ENCODE results near the gene CXADR. TPM values are rescaled to one million over a fixed set of nuclear protein-coding genes. Genes with fewer than 3 reads are reported as not detected.

CXADR gene
- total RNA-seq, 1 donor from 2014 or later: 226 TPM

DNA sequence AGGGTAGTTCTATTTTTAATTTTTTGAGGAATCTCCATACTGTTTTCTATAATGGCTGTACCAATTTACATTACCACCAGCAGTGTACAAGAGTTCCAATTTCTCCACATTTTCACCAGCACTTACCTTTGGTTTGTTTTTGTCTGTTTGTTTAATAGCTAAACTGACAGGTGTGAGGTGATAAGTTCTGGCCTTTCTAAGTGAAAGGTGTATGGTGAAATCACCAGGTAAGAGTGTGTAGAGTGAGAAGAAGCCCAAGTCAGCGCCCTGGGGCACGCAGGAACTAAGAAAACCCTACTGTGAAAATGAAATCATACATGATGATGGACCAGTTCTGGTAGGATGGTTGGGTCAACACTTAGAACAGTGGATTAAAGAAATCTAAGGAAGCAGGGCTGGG is 65.3 kb downstream of the CXADR start:
- no peaks in the 10 kb centered on the region for H3K4me1 ChIP-seq

DNA sequence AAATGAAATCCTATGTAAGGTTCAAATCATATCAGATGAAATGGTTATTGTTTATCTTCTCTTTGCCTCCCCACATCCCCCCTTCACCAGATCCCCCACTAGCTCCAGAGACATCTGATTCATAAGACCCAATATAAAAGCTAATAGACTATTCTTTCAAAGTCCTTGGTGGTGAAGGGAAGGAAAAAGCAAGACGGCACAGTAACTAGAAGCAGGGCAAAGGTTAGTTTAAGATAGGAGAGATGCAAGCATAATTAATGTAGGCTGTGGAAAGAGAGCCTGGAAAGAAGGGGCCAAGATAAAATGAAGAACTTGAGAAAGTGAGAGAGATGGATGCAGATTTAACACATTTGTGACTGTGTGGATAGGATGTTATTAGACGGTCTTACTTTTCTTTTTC is 66.0 kb downstream of the CXADR start:
- no peak overlapping the region for H3K4me2 ChIP-seq
- no peaks in the 10 kb centered on the region for H3F3A ChIP-seq (ENCODE audit: low read depth)
- no peaks in the 10 kb centered on the region for H3K9me3 ChIP-seq (ENCODE audit: low read depth)
- Mint-ChIP-seq H3K4me3 (no peak overlapping the region), H3K4me1 (no peaks in the 10 kb centered on the region), H3K9me3 (no peaks in the 10 kb centered on the region), H3K27ac (no peak overlapping the region), H3K36me3 (peaks cover 32% of the 10 kb centered on the region), H3K27me3 (ENCODE audit: insufficient read depth, low read depth) (no peaks in the 10 kb centered on the region)
- no peak overlapping the region for H3K4me3 ChIP-seq
- H3K79me2 ChIP-seq (ENCODE audit: low read depth): peaks cover 27% of the 10 kb centered on the region
- no peaks in the 10 kb centered on the region for H3K27me3 ChIP-seq
- no peaks in the 10 kb centered on the region for H3K36me3 ChIP-seq
- H3K4me1 ChIP-seq: no peaks in the 10 kb centered on the region
- TF ChIP-seq, protein P1, sequence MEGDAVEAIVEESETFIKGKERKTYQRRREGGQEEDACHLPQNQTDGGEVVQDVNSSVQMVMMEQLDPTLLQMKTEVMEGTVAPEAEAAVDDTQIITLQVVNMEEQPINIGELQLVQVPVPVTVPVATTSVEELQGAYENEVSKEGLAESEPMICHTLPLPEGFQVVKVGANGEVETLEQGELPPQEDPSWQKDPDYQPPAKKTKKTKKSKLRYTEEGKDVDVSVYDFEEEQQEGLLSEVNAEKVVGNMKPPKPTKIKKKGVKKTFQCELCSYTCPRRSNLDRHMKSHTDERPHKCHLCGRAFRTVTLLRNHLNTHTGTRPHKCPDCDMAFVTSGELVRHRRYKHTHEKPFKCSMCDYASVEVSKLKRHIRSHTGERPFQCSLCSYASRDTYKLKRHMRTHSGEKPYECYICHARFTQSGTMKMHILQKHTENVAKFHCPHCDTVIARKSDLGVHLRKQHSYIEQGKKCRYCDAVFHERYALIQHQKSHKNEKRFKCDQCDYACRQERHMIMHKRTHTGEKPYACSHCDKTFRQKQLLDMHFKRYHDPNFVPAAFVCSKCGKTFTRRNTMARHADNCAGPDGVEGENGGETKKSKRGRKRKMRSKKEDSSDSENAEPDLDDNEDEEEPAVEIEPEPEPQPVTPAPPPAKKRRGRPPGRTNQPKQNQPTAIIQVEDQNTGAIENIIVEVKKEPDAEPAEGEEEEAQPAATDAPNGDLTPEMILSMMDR (IDR thresholded peaks at IDR 0.05): no peak
- TF ChIP-seq EZH2 (IDR thresholded peaks at IDR 0.05) (no peak), EZH2phosphoT487 (IDR thresholded peaks at IDR 0.05) (no peak)
- H2AFZ ChIP-seq (replicated peaks): no peak overlapping the region
- no peak overlapping the region for H3K27ac ChIP-seq
- no peak for DNase-seq (ENCODE audit: low spot score)
- no peak overlapping the region for H3K9ac ChIP-seq
- peaks cover 10% of the 10 kb centered on the region for H4K20me1 ChIP-seq (ENCODE audit: low read depth)

More for the DNA sequence above, 65.3 kb downstream of the CXADR start:
- H3K4me1 Mint-ChIP-seq: no peaks in the 10 kb centered on the region
- Histone ChIP-seq H3K27ac (no peak overlapping the region), H3K4me3 (no peak overlapping the region), H3K9me3 (ENCODE audit: low read depth) (no peaks in the 10 kb centered on the region), H3K9ac (no peak overlapping the region), H3K4me2 (no peak overlapping the region), H2AFZ (replicated peaks) (no peak overlapping the region), H3F3A (ENCODE audit: low read depth) (no peaks in the 10 kb centered on the region), H3K36me3 (no peaks in the 10 kb centered on the region), H3K79me2 (ENCODE audit: low read depth) (peaks cover 31% of the 10 kb centered on the region), H3K27me3 (no peaks in the 10 kb centered on the region), H4K20me1 (ENCODE audit: low read depth) (peaks cover 10% of the 10 kb centered on the region)
- peaks cover 29% of the 10 kb centered on the region for H3K36me3 Mint-ChIP-seq
- H3K9me3 Mint-ChIP-seq: no peaks in the 10 kb centered on the region
- no peak for DNase-seq (ENCODE audit: low spot score)
- no peaks in the 10 kb centered on the region for H3K27me3 Mint-ChIP-seq (ENCODE audit: insufficient read depth, low read depth)
- no peak overlapping the region for H3K27ac Mint-ChIP-seq
- H3K4me3 Mint-ChIP-seq: no peak overlapping the region
- no peak for TF ChIP-seq EZH2 (IDR thresholded peaks at IDR 0.05)

DNA sequence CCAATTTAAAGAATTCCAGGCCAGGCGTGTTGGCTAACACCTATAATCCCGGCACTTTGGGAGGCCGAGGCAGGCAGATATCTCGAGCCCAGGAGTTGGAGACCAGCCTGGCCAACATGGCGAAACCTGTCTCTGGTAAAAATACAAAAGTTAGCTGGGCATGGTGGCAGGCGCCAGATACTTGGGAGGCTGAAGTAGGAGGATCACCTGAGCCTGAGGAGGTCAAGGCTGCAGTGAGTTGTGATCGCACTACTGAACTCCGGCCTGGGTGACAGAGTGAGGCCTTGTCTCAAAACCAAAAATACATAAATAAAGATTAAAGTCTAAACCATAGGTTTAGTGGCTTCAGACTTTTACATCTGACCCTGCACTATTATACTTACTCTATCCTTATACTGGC is 67.5 kb downstream of the CXADR start:
- no peak overlapping the region for H3K4me2 ChIP-seq
- no peaks in the 10 kb centered on the region for H3K27me3 Mint-ChIP-seq (ENCODE audit: insufficient read depth, low read depth)
- no peak for DNase-seq (ENCODE audit: low spot score)
- no peaks in the 10 kb centered on the region for H3K9me3 ChIP-seq (ENCODE audit: low read depth)
- peaks cover 14% of the 10 kb centered on the region for H3K79me2 ChIP-seq (ENCODE audit: low read depth)
- H3K27ac ChIP-seq: no peak overlapping the region
- H3K36me3 ChIP-seq: no peaks in the 10 kb centered on the region
- TF ChIP-seq, protein P1 (IDR thresholded peaks at IDR 0.05): no peak
- TF ChIP-seq EZH2 (IDR thresholded peaks at IDR 0.05) (no peak), EZH2phosphoT487 (IDR thresholded peaks at IDR 0.05) (no peak)
- no peak overlapping the region for H2AFZ ChIP-seq (replicated peaks)
- no peaks in the 10 kb centered on the region for H3K4me1 Mint-ChIP-seq
- peaks cover 32% of the 10 kb centered on the region for H3K36me3 Mint-ChIP-seq
- H3K4me3 ChIP-seq: no peak overlapping the region
- H3K9ac ChIP-seq: no peak overlapping the region
- H3K9me3 Mint-ChIP-seq: no peaks in the 10 kb centered on the region
- no peak overlapping the region for H3K4me3 Mint-ChIP-seq
- H3K27me3 ChIP-seq: no peaks in the 10 kb centered on the region
- H4K20me1 ChIP-seq (ENCODE audit: low read depth): peaks cover 10% of the 10 kb centered on the region
- H3K4me1 ChIP-seq: no peaks in the 10 kb centered on the region
- no peak overlapping the region for H3K27ac Mint-ChIP-seq
- no peaks in the 10 kb centered on the region for H3F3A ChIP-seq (ENCODE audit: low read depth)

DNA sequence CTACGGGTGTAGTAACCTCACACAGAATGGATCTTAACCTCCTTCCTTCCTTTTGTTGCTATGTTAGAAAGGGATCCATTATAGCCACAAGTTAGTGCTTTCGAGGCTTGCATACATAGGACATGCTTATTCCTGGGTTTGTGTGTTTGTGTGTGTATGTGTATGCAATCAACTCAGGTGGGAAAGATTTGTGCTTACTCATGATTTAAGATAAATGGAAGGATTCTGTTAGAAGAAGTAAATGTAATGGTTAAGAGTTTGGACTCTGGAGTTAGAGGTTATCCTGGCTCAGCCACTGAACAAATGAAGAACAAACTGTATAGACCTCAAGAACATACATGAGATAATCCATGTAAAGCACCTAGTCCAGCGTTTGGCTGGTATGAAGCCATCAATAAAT is 71.1 kb downstream of the CXADR start:
- H3K4me3 ChIP-seq: no peak overlapping the region
- no peak overlapping the region for H3K27ac ChIP-seq
- no peaks in the 10 kb centered on the region for H3K36me3 ChIP-seq
- Mint-ChIP-seq H3K4me3 (no peak overlapping the region), H3K27me3 (ENCODE audit: insufficient read depth, low read depth) (no peaks in the 10 kb centered on the region), H3K27ac (no peak overlapping the region), H3K4me1 (no peaks in the 10 kb centered on the region), H3K36me3 (peaks cover 26% of the 10 kb centered on the region), H3K9me3 (peaks cover 4% of the 10 kb centered on the region)
- H3K9ac ChIP-seq: no peak overlapping the region
- H3K9me3 ChIP-seq (ENCODE audit: low read depth): no peaks in the 10 kb centered on the region
- no peak for TF ChIP-seq EZH2phosphoT487 (IDR thresholded peaks at IDR 0.05)
- TF ChIP-seq EZH2 (IDR thresholded peaks at IDR 0.05): no peak
- TF ChIP-seq, protein P1 (IDR thresholded peaks at IDR 0.05): no peak
- H3K79me2 ChIP-seq (ENCODE audit: low read depth): peaks cover 17% of the 10 kb centered on the region
- no peak for DNase-seq (ENCODE audit: low spot score)
- no peaks in the 10 kb centered on the region for H3F3A ChIP-seq (ENCODE audit: low read depth)
- no peaks in the 10 kb centered on the region for H3K27me3 ChIP-seq
- H3K4me2 ChIP-seq: no peak overlapping the region
- no peaks in the 10 kb centered on the region for H3K4me1 ChIP-seq
- no peak overlapping the region for H2AFZ ChIP-seq (replicated peaks)
- no peaks in the 10 kb centered on the region for H4K20me1 ChIP-seq (ENCODE audit: low read depth)
